Stimulated activated CD8-positive, alpha-beta memory T cell treated with anti-CD3 and anti-CD28 coated beads, Interleukin-2, amount 100 ng/mL, for 48 hours (primary cell): ENCODE measurements around the gene MEX3D.

ENCODE experiments used
- DNase-seq, 2 donors: peaks; one replicate each; pipeline ENCODE4 v3.0.0-alpha.2; 2020; ENCODE audit warnings: low read depth in 2 of 2

Gene MEX3D

DNA sequence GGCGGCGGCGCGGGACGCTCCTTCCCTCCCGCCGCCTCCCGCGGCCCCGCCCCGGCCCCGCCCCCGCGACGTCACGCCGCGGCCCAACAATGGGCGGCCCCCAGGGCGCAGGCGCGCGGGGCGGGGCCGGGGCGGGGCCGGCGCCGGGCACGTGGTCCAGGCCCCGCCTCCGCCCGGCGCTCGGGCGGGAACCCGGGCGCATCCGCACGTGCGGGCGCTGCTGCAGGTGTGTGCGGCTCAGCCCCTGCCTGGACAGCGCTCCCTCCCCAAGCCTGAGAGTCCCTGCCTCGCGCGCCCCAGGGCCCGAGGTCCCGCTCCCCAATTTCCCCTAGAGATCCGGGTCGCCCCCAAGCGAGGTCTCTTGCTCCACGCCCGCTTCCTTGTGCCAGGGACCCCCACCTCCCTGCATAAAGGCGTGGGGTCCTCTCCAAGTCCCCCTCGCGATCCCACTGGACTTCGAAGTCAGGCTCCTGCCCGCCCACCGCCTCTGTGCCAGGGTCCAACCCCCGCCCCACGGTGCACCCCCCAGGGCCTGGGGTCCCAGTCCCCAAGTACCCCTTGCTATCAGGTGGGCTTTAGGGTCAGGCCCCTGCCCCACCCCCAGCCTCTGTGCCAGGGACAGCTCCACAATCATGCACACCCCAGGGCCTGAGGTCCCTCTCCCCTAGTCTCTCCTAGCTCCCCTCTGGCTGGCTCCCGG lies at the start of gene MEX3D:
MEX3D (minus strand) TSS at position 6 of the 700 bp plus-strand sequence. CDS start 267 bp downstream, outside the sequence.
- DNase-seq, result peak; percentile 67 to 74

DNA sequence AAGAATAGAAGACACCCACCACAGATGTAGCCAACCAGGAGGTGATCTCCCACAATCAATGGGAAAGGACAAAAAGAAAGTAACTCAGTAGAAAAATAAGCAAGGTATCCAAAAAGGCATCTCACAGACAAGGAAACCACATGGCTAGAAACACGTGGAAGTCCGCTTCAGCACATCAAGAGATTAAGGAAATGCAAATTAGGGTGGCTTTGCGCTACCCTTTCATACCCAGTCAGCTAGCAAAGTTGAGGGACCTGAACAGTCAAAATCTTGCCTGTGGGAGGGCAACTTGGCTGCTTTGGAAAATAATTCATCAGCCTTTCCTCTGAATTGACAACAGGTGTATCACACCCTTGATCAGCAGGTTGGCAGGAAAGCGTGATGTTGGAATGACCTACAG lies 48.8 kb upstream of the MEX3D start:
- no peak for DNase-seq

DNA sequence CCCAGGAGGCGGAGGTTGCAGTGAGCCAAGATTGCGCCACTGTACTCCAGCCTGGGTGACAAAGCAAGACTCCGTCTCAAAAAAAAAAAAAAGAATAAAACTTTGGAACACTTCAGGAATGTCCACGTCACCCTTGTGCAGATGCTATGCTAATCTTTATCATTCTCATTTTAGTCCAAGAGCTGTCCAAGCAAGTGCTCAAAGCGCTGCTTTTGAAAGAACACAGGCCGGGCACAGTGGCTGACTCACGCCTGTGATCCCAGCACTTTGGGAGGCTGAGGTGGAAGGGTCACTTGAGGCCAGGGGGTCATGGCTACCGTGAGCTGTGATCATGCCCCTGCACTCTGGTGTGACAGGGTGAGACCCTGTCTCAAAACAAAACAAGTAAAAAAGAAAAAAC lies 48.3 kb upstream of the MEX3D start:
- DNase-seq, result no peak

DNA sequence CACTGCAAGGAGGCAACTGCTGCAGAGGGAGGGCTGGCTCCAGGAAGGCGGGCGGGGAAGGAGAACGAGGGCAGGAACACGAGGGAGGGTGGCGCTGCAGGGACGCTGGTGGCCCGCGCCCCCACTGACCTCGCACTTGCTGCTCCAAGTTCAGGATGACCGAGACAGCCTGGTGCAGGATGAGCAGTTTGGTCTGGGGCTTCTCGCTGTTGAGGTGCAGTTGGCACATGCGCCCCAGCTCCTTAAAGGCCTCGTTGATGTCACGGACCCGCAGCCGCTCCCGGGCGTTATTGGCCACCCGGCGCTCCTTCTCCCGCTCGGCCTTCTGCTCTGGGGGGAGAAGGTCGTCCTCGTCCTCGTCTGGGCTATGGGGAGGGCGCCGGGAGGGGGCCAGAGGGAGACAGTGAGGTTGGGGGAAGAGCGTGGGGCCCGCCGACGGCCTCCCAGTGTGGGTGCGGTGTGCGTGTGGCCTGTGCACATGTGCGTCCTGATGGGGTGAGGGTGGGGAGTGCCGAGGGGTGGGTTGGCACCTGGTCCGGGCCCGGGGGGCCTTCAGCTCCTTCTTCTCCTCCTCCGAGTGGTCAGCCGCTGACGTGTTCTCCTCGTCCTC lies 47.1 kb upstream of the MEX3D start:
- no peak for DNase-seq

DNA sequence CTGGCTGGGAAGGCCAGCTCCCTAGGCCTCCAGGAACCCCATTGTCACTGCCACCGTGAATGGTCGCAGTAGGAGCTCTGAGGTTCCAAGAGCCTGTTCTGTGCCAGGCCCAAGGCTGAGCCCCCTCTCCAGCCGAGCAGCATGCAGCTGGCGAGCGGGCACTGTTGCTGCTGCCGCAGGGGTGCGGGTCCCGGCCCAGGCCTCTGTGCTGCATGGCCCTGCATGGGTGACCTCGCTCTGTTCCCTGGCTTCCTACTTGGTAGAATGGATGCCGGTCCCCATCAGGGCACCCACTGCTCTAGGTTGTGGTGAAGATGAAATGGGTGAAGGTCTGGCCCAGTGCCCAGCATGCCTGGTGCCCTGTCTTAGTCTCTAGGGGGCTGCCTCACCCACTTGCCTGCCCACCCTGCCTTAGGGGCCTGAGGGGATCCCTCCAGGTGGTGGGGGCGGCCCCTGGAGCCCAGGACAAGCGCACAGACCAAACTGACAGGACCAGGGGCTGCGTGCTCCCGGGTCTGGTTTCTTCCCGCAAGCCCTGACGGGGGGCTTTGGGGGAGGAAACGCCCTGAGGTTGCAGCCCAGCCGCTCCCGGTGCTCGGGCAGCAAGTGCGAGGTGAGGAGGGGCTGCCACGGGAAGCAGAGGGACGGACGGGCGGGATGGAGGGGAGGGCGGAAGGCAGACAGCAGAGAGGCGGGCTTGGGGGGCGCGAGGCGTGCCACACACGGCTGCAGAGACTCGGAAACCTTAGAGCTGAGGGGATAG lies 45.9 kb upstream of the MEX3D start:
- DNase-seq, result no peak

DNA sequence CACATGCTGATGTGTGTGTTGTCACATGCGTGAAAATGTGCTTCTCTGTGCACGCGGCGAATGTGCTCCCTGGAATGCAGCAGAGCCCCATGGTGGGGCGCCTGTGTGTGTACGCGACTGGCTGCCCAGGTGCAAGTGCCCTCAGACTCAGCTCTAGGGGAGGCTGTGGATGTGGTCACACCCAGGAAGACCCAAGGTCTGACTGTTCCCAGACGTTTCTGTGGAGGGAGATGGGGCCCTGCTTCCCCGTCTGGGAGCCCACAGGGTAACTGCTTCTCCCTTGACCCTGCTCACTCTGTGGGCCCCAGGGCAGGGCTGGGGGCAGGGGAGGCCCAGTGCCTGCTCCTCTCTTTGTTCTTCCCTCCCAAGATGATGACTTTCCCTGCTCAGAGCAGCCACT lies 45.0 kb upstream of the MEX3D start:
- no peak for DNase-seq

DNA sequence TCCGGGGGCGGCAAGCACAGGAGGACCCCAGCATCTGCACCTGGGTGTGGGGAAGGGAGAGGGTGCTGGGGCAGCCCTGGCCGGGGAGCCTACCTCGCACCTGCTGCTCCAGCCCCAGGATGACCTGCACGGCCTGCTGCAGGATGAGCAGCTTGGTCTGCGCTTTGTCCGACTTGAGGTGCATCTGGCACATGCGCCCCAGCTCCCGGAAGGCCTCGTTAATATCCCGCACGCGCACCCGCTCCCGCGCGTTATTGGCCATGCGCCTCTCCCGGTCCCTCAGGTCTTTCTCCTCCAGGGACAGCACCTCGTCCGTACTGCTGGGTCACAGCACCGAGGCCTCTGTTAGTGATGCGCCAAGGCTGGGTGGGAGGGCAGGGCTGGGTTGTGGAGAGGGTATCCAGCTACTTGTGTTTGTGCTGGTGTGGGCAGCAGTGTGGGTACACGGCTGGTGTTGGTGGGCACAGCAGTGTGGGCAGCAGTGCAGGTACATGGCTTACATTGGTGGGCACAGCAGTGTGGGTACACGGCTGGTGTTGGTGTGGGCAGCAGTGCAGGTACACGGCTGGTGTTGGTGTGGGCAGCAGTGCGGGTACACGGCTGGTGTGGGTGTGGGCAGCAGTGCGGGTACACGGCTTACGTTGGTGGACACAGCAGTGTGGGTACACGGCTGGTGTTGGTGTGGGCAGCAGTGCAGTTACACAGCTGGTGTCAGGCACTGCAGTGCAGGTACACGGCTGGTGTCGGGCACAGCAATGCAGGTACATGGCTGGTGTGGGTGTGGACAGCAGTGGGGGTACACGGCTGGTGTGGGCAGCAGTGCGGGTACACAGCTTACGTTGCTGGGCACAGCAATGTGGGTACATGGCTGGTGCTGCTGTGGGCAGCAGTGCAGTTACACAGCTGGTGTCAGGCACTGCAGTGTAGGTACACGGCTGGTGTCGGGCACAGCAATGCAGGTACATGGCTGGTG lies 44.3 kb upstream of the MEX3D start:
- no peak for DNase-seq

DNA sequence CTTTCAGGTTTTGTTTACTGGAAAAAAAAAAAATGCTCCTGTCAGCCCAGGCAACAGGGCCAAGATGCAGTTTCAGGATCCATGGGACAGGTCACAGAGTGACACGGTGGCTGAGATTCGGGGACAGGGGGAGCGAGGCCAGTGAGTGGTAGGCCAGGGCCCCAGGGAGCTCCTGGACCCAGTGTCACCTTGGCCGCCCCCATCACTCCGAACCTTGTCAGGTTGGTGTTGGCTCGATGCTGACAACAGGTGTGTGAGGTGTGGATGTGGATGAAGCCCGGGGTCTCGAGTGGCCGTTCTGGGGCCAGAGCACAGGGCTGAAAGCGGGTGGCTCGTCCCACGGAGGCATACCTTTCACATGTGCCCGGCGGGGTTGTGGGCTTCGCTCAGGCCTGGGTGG lies 43.2 kb upstream of the MEX3D start:
- DNase-seq, result no peak

DNA sequence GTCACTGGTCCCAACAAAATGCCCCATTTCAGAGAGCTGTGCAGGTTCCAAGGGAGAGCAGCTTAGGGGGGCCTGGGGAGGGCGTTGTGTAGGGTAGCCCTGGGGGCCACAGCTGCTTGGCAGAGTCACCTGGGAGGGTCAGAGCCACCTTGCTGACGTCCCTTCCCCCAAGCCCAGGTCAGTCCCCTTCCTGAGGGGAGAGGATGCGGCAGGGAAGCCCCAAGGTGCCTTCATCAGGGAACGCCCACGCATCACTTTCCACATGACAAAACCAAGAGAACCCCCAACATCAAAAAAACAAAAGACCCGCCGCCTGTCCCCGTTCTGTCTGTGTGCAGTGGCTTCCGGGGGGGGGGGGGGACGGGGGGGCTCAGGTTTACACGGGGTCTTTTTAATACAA lies 42.5 kb upstream of the MEX3D start:
- DNase-seq, result no peak

DNA sequence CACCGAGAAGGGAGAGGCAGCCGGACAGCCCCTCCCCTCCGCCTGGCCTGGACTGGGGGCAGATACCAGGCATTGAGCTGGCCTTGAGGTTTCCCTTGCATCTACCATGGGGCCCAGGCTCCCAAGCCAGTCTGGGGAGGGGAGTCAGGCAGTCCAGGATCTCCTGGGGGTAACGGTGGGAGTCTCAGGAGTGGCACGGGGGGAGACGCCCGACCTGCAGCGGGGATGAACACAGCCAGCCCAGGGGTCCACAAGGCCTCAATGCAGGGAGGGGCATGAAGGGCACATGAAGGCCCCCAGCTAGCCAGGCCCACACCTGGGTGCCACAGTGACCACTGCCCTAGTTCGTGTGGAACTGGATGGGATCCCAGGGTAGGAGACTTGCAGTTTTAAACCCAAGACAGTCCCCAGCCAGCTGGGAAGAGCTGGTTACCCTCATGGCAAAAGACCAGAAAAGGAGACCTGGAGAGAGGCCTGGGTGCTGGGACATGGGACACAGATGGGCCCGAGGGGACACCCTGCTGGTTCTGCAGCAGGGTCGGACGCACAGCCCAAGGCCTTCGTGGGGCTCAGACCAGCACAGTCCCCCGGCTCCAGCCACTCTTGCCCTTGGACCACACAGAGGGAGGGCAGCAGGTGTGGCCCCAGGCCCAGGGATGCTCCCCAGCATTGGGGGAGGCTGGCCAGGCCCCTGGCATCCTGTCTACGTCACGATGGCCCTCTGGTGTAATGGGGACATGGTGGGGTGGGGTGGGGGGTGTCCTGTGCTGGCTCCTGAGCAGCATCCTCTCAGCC lies 41.8 kb upstream of the MEX3D start:
- DNase-seq, result no peak

DNA sequence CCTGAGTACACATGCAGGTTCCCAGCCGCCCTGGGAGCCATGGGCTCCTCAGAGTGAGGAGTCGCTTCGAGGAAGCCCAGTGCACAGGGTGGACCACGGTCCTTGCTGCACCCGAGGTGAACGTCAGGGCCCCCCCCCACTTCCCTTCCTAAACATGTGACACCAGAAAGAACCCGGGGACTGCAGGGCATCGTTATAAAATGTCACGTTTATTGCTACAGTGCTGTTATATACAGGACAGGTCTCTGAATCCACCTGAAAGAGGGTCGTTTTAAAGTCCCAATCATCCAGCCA lies 40.9 kb upstream of the MEX3D start:
- no peak for DNase-seq

DNA sequence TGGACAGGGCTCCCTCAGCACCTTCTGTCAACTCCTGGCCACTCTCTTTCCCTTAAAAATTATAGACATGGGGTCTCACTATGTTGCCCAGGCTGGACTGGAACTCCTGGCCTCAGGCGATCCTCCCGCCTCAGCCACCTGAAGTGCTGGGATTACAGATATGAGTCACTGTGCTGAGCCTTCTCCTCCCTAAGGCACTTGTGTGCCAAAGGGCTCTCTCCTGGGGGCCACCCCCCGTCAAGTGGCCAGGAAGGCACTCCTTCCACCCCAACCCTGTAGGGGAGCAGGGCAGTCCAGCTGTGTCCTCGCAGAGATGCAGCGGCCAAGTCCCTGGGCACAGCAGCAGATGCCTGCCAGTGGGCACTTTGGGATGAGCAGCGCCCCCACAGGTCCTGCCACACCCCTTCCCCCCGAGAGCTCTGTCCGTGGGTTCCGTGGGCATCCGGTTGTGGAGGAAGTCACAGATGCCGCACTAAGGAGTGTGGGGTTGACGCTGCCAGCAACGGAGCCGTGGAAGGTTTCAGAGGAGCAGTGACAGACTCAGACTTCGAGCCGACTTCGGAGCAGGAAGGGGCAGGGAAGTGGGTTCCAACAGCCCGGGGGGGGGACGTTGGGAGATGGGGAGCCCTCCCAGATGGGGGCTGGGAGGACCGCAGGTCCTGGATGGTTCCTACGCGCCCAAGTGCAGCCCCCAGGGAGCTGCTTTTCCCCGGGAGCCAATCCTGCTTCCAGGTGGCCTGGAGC lies 40.4 kb upstream of the MEX3D start:
- no peak for DNase-seq

DNA sequence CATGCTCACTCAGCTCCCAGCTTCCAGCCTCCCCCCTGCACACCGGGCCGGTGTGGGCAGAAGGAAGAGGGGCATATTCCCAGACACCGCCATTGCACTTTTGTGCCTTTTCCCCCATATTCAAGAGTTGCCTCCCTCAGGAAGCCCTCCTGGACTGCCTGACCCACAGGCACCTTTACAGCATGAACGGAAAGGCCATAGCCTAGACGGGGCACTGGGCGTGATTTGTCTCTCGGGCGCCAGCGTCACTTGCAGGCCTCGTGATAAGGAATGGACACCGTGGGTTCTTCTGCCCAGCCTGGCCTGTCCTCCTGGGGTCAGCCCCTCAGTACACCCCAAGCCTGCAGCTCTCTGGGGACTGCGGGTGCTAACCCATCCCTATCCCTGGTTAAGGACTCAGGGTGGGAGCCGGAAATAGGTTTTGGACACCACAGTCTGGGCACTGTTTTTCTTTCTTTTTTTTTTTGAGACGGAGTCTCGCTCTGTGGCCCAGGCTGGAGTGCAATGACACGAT lies 38.1 kb upstream of the MEX3D start:
- no peak for DNase-seq

DNA sequence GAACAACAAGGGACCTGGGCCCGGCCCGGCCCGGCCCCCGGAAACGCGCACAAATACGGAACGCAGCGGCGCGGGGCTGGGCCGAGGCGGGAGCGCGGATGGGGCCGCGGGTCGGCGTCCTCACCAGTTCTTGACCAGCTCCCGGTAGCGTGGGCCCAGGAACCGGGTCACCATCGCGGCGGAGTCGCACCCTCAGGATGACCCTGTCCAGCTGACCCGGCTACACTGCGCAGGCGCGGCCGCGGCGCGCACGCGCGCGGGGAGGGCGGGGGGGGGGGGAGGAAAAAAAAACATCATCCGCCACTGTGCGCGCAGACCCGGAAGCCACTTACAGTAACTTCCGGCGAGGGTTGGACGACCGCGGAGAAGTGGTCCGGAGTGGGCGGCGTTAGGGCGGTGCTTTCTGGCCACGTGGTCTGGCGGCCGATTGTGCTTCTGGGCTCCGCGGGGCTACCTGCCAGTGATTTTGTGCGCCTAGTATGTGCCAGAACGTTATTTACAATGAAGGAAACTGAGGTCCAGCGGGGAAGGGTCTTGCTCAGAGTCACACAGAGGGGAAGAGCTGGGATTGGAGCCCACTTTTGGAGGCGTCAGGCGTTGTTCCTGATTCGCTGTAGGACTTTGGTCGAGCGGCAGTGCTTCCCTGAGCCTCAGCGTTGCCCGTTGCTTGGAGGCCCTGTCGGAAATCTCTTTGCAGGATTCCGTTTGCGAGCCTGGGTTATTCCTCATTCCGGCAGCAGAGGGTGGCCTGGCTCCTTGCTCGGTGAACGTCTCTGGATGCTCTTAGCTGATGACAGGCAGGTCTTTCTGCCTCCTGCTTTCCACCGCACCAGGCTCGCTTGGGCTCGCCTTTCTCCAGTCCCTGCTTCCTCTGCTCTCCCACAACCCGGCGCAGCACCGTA lies 37.4 kb upstream of the MEX3D start, which contains the start of gene UQCR11:
UQCR11 (minus strand) TSS at position 227 of the 902 bp plus-strand sequence; CDS start at position 174, 53 bp downstream.
- DNase-seq, result peak; percentile 92 to 94

DNA sequence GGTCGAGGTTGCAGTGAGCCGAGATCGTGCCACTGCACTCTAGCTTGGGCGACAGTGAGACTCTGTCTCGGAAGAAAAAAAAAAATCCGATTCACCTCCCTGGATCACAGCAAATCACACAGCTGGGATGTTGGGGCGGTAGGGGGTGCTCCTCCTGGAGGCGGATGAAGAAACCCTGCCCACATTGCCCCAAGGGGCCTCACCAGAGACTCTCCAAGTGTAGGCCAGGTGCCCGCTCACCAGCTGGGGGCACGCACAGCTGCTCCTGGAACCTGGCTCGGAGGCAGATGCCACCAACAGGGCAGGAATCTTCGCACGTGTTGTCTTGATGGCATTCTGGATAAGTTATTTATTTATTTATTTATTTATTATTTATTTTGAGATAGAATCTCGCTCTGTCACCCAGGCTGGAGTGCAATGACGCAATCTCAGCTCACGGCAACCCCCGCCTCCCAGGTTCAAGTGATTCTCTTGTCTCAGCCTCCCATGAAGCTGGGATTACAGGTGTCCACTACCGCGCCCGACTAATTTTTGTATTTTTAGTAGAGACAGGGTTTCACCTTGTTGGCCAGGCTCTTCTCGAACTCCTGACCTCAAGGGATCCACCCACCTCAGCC lies 34.1 kb upstream of the MEX3D start:
- DNase-seq, result no peak

DNA sequence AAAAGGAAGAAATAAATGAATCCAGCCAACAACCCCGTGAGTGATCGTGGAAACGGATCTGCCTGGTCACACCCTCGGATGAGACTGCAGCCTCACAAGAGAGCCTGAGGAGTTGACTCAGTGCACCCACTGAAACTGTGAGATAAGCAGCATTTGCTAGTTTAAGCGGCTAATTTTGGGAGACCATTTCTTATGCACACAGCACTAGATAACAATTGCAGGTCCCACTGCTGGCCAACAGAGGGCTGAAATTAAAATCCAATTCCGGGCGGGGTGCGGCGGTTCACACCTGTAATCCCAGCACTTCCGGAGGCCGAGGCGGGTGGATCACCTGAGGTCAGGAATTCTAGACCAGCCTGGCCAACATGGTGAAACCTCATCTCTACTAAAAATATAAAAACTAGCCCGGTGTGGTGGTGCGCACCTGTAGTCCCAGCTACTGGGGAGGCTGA lies 33.5 kb upstream of the MEX3D start:
- DNase-seq, result no peak

DNA sequence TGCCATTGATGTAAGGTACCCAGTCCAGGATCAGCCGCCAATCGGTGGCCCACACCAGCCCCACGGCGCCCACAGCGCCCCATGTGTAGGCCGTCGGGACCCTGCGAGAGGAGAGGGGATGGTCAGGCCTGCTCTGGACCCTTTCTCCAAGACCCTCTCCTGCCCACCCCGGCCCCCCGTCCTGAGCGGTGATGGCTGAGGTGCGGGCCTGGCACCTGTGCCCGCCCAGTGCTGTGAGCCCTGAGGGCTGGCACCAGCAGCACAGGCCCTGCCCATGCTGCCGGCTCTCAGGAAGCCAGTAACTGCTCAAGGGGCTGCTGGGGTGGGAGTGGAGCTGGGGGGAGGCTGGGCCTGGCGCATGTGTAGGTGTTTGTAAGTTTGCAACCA lies 31.3 kb upstream of the MEX3D start:
- DNase-seq, result no peak

DNA sequence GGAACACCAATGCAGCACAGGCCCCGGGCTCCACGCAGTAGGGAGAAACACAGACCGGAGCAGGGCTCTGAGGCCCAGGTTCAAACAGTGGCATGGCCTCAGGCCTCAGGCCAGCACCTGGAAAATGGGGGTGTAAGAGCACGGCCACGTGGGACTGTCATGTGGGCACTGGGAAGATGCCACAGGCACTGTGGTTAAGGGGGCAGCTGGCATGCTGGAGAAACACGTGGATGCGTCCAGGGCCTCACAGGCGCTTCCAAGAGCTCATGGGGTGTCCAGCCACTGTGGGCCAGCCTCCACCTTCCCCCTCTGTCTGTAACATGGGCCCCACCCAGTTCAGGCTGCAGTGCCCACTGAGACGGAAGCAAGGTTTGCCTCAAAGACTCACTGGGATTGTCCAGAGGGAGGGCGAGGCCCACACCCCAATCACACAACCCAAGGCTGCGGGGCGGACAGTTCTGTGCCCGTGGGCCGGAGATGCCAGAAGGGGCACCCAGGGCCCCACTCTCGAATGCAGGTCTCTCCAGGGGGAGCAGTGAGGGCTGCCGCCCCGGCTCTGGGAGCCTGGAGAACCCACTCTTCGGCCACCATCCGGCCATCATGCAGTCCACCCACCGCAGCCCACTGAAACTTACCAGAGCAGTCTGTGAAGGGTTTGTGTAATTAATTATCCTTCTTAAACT lies 30.8 kb upstream of the MEX3D start:
- no peak for DNase-seq
